ENCODE data around the gene EIF1AD.

The EIF1AD gene

DNA sequence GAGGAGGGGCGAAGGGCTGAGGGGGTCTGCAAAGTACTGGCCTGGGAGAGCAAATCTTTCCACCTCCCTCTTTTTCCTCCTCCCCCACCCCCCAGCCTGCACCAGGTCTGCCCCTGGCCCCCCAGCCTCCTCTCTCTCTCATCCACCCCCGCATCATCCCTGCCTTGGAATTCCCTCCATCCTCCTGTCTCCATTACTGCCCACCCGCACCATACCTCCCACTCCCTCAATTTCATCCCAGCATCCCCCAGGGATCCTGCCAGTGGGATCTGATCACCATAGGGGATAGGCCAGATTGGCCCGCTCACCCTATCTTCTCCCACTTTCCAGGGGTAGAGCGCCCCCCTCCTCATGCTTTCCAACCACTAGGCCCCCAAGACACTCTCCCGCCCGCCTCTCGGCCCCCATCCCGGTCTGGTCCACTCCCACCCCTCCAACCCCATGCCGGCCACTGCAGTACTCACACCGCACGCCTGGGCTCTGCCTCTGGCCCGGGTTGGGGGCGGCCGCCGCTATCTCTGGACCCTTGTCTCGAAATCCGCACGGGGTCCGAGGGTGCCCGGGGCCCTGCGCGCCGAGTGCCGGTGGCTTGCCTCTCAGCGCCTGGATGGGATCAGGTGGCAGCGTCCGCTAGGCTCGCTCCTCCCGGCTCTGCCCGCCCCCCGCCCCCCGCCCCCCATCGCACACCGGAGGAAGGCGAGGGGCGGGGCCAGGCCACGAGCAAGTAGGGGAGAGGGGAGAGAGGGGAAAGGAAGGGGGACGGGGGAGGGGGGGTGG, 46.8 kb upstream of the EIF1AD start, which contains the start of gene GAL3ST3:
Gene GAL3ST3, minus strand, starts transcription at position 615 of the 777 bp plus-strand sequence. CDS start 3,746 bp downstream, outside the sequence.
- Histone ChIP-seq H3K9ac (ENCODE audit: low read depth, low read length, poor library complexity, severe bottlenecking) (no peak within 1 kb of the TSS), H2AFZ (ENCODE audit: low read length) (0 out of 2 replicates have a peak within 1 kb of the TSS, but pooled peaks have one; percentile 15), H3K4me2 (ENCODE audit: low read depth, low read length, poor library complexity, severe bottlenecking) (peak within 1 kb of the TSS; percentile 50), H3K4me1 (ENCODE audit: insufficient read depth, low read length, poor library complexity, severe bottlenecking) (peaks cover 25% of the 10 kb centered on the region), H3K79me2 (ENCODE audit: insufficient read depth, low read length) (peaks cover 16% of the 10 kb centered on the region), H3K27me3 (ENCODE audit: insufficient read depth, low read length, poor library complexity, severe bottlenecking) (no peaks in the 10 kb centered on the region), H3K9me2 (replicated peaks; ENCODE audit: low read depth, low read length) (no peaks in the 10 kb centered on the region), H3F3A (ENCODE audit: low read depth) (no peaks in the 10 kb centered on the region), H3K4me3 (ENCODE audit: low read length, poor library complexity, severe bottlenecking) (peak within 1 kb of the TSS; percentile 34), H3K9me3 (ENCODE audit: insufficient read depth, low read depth, low read length) (no peaks in the 10 kb centered on the region), H3K36me3 (ENCODE audit: insufficient read depth, low read length) (no peaks in the 10 kb centered on the region), H4K20me1 (ENCODE audit: insufficient read depth, low read length, poor library complexity, severe bottlenecking) (peaks cover 14% of the 10 kb centered on the region)
- TF ChIP-seq EZH2phosphoT487 (IDR thresholded peaks at IDR 0.05; ENCODE audit: borderline replicate concordance) (no peak), CTCF (conservative IDR thresholded peaks at IDR 0.05; ENCODE audit: low read length) (no peak)

- peaks cover 6% of the 10 kb centered on the region for H3K79me2 ChIP-seq (ENCODE audit: insufficient read depth, low read length)
- no peak overlapping the region for H2AFZ ChIP-seq (ENCODE audit: low read length)
- no peak for TF ChIP-seq CTCF (conservative IDR thresholded peaks at IDR 0.05; ENCODE audit: low read length)
- TF ChIP-seq EZH2phosphoT487 (IDR thresholded peaks at IDR 0.05; ENCODE audit: borderline replicate concordance), result no peak
- no peaks in the 10 kb centered on the region for H3K9me2 ChIP-seq (replicated peaks; ENCODE audit: low read depth, low read length)
- no peaks in the 10 kb centered on the region for H3F3A ChIP-seq (ENCODE audit: low read depth)
- no peaks in the 10 kb centered on the region for H3K27me3 ChIP-seq (ENCODE audit: insufficient read depth, low read length, poor library complexity, severe bottlenecking)
- H3K9ac ChIP-seq (ENCODE audit: low read depth, low read length, poor library complexity, severe bottlenecking), result no peak overlapping the region
- peaks cover 16% of the 10 kb centered on the region for H3K4me1 ChIP-seq (ENCODE audit: insufficient read depth, low read length, poor library complexity, severe bottlenecking)
- H3K4me3 ChIP-seq (ENCODE audit: low read length, poor library complexity, severe bottlenecking), result no peak overlapping the region
- H3K9me3 ChIP-seq (ENCODE audit: insufficient read depth, low read depth, low read length), result no peaks in the 10 kb centered on the region
- peaks cover 5% of the 10 kb centered on the region for H4K20me1 ChIP-seq (ENCODE audit: insufficient read depth, low read length, poor library complexity, severe bottlenecking)
- no peaks in the 10 kb centered on the region for H3K36me3 ChIP-seq (ENCODE audit: insufficient read depth, low read length)
- H3K4me2 ChIP-seq (ENCODE audit: low read depth, low read length, poor library complexity, severe bottlenecking), result no peak overlapping the region
Measured at GRCh38 chr11:66047541-66048365, 45.8 kb upstream of the EIF1AD start.

- Histone ChIP-seq H3K9ac (ENCODE audit: low read depth, low read length, poor library complexity, severe bottlenecking) (no peak overlapping the region), H3K4me1 (ENCODE audit: insufficient read depth, low read length, poor library complexity, severe bottlenecking) (peaks cover 15% of the 10 kb centered on the region), H3K27me3 (ENCODE audit: insufficient read depth, low read length, poor library complexity, severe bottlenecking) (no peaks in the 10 kb centered on the region), H2AFZ (ENCODE audit: low read length) (no peak overlapping the region), H3F3A (ENCODE audit: low read depth) (no peaks in the 10 kb centered on the region), H3K36me3 (ENCODE audit: insufficient read depth, low read length) (no peaks in the 10 kb centered on the region), H3K9me3 (ENCODE audit: insufficient read depth, low read depth, low read length) (no peaks in the 10 kb centered on the region), H3K9me2 (replicated peaks; ENCODE audit: low read depth, low read length) (no peaks in the 10 kb centered on the region), H3K4me2 (ENCODE audit: low read depth, low read length, poor library complexity, severe bottlenecking) (no peak overlapping the region), H3K4me3 (ENCODE audit: low read length, poor library complexity, severe bottlenecking) (no peak overlapping the region), H4K20me1 (ENCODE audit: insufficient read depth, low read length, poor library complexity, severe bottlenecking) (no peaks in the 10 kb centered on the region), H3K79me2 (ENCODE audit: insufficient read depth, low read length) (no peaks in the 10 kb centered on the region)
- TF ChIP-seq CTCF (conservative IDR thresholded peaks at IDR 0.05; ENCODE audit: low read length), result no peak
- TF ChIP-seq EZH2phosphoT487 (IDR thresholded peaks at IDR 0.05; ENCODE audit: borderline replicate concordance), result no peak
Measured at GRCh38 chr11:66046901-66047300, 44.9 kb upstream of the EIF1AD start.

Data from Loucy (cell line).